ENCODE measurements around the gene PHACTR3.

Gene PHACTR3

DNA sequence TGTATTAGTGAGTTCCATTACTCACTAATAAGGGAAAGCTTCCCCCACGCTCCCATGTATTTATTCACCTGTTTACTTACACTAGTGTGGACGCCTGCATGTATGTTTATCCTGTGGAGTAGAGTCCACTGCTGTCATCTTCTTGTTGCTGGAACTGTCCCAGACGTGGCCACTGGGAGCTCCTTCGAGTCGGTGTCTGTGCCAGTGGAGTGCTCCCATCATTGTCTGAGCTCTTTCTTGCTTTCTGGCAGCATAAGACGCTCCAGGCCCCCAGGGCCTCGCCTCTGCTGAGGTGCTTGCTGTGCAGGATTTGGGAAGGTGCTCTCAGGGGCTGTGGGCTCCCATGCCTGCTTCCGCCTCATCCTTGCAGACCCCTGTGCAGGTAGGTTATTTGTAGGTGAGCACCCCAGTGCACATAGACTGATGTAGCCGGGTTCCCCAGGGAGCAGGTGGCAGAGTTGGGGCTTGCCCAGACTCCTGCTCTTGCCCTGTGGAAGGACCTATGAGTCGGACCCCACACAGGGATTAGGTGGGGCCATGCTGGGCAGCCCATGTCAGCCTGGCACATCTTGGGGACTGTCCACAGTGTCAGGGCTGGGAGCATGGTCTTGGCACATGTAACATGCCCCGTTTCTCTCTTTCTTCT, 16.6 kb downstream of the PHACTR3 start:
- no peak for DNase-seq (ENCODE audit: low read depth in 2 of 2)

DNA sequence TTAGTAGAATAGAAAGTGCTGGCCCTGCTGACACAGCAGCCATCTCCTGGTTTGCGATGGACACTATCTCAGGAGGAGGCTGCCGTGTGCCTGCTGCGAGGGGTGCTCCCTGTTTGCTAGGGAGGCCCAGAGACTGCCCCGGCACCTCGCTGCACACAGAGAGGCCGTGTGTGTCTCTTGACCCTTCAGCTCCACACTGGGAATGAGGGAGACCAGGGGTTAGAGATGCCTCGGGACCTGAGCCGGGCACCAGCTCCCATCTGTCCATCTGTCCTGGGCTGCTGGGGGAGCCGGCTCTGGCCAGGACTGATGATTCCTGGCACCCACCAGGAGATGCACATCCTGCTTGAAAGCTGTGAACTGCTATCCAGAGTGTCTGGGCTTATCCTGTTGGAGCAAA, 18.2 kb downstream of the PHACTR3 start:
- no peak for DNase-seq (ENCODE audit: low read depth in 2 of 2)

DNA sequence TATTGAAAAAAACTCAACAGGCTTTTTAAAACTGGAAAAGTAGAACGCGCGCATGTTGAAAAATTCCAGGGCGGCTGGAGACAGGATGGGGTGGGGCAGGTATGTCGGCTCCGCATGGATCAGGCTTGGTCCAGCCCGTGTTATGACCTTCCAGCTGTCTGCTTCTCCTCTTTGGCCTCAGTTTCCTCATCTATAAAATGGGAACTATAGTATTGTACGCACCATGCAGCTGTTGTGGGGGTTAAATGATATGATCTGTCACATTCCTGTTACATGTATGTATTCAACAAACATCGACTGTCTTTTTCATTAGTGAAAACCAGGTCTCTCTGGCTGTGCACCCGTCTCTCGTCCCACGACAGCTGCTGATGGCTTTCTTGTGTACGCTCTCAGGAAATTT, 18.8 kb downstream of the PHACTR3 start:
- DNase-seq (ENCODE audit: low read depth in 2 of 2) = no peak

DNA sequence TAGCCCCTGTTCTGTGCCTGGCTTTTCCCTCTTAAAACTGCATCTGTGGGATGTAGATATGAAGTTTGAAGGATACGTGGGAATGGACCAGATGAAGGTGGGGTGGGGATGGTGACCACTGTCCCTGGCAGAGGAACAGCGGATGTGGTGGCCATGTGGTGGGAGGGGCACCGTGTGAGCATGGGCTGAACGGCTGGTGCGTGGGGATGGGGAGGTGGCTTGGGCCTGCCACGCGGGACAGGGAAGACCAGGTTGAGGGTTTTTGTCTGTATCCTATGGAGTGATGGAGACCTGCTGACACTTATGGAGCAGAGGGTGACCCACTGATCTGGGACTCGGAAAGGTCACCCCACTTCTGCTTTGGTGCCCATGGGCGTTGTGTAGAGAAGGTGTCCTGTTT, 19.2 kb downstream of the PHACTR3 start:
- DNase-seq (ENCODE audit: low read depth in 2 of 2) = no peak

DNA sequence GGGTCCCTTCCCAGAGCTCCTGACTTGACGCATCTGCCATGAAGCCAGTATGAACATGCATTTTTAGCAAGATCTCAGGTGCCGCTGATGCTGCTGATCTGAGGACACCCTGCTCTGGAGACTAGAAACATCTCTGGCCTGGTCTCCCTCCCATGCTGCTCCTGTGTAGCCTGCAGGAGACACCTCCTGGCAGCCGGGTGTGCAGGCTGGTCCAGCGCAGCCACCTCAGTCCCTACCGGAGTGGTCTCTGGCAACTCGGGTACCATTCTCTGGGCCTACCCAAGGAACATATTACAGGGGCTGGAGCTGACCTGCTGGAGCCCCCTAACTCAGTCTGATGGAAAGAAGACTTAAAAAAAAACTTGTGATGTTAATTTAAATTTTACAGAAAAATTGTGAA, 20.1 kb downstream of the PHACTR3 start:
- no peak for DNase-seq (ENCODE audit: low read depth in 2 of 2)

DNA sequence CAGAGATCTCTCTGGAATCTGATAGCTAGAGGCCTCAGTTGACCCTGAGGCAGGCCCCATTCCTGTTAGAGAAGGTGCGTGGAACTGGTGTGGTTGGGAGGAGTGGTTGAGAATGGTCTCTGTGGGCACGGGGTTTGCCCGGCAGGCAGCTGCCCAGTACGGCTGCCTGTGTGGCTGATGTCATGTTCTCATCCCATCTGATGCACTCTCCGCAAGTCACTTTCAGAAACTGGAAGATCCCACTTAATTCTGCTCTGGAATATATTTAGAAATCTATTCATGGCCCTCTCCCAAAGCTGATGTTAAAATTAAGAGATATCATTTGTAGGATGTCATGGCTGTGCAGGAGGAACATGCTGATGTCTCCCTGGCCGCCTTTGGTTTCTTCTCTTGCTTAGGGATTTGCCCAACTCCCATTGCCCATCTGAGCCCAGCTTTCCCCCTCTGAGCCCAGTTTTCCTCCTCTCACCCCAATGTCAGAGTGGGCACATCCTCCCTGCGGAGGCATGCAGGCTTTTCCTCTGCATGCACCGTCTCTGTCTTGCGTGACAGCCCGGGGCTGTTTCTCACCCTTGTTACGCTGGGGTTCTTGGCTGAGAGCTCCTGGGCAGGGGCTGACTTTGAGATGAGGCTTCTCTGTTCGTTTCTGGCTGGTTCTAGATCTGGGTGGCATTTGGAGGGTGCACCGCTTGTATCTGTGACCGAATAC, 21.0 kb downstream of the PHACTR3 start:
- DNase-seq (ENCODE audit: low read depth in 2 of 2) = no peak

DNA sequence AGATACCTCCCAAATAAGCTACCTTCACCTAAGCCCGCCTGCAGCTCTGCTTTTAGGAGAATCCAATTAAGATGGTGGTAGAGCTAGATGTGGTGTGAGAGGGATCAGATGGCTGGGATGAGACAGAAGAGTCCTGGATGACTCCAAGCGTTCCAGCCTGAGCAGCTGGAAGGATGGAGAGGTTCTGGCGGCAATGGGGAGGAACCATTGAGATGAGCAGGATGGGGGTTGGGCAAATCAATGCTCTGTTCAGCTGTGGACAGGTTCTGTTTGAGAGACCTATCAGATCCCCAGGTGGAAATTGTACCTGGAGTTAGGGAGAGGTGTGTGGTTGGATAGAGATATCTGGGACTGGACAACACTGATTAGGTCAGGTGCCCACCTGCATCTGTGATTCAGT, 23.0 kb downstream of the PHACTR3 start:
- no peak for DNase-seq (ENCODE audit: low read depth in 2 of 2)

DNA sequence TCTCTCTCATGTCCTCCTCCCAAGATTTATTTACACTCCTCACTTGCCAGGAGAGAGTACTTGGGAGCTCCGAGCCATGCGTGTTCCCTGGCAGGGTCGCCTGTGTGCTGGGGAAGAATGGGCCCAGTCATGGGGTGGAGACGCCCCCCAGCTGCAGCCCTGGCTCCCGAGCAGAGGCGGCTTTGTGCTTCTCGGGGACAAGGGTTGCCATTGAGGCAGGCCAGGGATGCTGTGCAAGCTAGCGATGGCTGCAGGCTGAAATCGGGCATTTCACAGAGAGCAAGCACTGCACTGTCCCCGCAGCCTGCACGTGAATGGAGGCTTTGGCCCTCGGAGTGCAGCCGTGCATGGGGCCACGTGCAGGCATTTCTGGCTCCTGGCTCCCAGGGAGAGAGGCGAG, 23.8 kb downstream of the PHACTR3 start:
- DNase-seq (ENCODE audit: low read depth in 2 of 2) = no peak

DNA sequence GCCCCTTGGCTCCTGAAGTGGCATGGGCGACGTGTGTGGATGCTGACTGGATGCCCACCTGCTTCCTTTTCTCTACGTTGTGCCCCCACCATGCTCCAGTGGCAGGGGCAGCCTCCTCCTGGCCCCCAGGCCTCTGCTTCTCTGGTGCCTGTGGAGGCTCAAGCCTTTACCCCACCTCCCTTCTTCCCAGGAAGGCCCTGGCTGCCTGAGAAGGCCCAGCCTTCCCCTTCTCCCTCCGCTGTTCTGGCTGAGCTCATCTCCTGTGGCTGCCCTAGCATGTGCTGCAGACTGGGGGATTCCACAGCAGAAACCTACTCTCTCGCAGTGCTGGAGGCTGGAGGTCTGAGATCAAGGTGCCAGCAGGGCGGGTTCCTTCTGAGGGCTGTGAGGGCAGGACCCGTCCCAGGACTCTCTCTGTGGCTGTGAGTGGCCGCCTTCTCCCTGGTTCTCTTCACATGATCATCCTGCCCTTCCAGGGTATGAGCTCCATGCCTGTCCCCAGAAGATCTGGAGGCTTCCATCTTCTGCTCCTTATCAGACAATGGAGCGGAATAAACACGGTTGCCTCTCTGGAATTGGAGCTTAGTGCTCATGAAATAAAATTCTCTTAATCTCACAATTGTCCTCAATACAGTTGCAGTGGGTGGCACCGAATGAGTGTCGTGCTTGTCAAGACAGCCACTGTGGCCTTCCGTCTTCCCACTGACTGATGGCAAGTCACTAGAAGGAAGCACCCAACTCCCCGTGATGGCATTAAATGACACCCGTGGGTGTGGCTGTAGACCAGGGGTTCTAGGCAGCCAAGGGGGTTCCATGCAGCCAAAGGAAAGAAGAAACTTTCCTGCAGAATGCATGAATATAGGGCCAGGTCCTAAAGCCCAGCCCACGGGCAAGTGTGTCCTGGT, 25.1 kb downstream of the PHACTR3 start:
- DNase-seq (ENCODE audit: low read depth in 2 of 2) = no peak

DNA sequence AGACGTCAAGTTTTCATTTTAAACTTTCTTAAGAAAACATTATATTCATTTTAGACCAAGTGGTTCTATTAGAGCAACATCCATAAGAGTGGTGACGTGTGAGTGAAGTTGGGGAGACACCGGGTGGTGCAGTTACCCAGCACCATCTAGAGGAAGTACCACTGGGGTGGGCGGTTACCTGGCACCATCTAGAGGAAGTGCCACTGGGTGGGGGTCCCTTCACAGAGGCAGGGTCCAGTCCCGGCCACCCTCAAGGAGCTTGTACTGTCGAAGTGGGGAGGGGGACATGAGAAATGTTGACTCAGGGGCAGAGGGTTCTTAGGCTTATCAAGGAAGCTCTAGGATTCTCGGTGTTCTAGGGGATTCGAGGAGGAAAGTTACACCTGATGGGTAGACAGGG, 26.2 kb downstream of the PHACTR3 start:
- DNase-seq (ENCODE audit: low read depth in 2 of 2) = no peak

DNA sequence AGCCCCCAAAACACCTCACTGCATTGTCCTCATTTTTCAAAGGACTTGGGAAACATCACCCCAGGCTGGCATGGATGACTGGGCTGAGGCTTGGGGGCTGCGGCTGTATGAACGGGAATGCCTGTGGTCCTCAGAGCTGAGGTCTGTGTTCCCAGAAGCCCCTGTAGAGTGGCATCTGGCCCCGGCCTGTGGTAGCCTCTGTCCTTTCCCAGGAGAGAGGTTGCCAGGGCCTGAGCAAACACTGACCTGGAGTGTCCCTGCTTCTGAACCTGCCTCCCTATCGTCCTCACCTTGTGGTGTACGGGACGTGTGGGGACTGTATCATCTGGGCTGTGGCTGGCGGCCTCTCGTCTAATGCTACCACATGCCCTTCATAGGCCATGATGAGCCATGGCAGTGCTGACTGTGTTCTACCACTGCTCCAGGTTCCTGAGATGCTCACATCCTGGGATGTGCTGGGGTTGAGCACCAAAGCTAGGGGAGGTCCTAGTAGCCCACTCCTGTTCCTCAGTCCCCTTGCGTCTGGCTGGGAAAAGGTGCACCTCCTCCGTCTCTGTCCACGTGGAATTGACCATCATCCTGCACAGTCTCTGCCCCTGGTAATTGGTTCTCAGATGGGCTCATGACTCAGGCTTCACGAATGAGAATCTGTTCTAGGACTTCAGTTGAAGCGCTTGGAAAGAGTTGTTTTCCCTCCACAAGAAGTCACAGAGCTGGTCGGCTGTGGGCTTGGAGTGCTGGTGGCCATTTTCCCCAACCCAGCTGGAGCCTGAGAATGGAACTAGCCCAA, 27.6 kb downstream of the PHACTR3 start:
- DNase-seq (ENCODE audit: low read depth in 2 of 2) = no peak

DNA sequence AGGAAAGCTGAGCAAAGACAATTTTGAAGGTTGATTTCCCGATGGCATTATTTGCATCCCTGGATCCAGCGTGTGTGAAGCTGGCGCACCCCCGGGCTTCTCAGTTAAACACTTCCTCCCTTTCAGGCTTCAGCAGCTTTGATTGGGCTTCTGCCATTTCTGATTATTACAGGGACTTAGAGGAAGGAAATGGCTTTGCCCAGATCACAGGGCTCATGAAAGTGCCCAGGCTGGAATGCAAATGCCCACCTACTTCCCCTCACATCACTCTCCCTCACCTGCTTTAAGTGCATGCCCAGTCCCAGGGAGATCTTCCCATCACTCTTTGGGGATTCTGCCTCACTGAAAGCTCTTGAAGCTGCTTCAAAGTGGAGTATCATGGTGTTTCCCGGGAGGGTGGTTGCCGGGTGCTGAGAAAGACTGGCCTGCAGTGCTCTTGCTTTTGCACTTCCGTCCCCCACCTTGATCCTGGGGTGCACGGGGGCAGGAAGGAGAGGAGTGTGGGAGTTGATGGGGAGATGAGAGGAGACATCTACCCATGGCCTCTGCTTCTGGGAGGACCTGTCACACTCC, 28.3 kb downstream of the PHACTR3 start:
- DNase-seq (ENCODE audit: low read depth in 2 of 2) = no peak

DNA sequence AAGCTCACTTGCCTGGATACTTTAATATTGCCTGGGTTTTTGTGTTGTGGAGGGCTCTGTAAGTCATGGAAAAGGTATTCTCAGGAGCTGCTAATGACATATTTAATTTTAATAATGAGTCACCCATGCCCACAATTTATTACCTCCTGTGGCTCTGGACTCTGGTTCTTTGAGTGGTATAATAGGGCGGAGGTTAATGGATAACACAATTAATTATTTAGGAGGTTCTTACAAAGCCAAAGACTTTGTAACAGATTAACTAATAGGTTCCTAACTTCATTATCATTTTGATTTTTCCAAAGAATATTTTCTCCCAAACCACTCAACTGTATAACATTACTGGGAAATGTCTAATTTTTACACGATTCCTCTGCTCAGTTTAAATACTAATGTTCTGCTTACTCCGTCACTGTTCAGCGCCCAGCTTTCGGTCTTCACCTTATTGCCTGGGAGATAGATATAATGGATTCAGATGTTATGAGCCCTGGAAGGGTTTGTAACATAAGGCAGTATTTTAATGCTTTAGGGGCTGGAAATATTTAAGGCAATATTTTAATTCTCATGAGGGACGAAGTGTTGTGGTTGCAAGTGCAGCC, 29.4 kb downstream of the PHACTR3 start:
- DNase-seq (ENCODE audit: low read depth in 2 of 2) = no peak

DNA sequence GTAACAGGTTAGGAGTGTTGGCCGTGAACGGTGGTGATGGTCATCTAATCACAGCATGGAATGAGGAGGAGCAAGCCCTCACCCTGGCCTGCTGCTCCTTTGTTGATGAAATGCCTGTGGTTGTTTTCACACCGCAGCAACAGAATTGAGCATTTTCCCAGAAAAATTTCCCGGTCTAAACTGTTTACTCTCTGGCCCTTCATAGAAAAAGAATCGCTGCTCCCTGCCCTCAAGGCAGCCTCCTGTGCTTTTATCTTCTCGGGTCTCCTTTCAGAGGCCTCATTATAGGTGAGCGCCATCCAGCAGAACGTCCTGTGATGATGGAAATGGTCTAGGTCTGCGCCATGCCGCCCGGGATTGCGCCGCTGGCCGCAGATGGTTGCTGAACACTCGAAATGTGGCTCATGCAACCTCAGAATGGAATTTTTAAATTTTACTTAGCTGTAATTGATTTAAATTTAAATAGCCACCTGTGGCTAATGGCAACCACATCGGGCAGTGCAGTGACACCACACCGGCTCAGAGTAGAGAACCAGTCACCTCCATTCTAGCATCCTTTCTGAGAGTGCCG, 30.2 kb downstream of the PHACTR3 start:
- no peak for DNase-seq (ENCODE audit: low read depth in 2 of 2)

DNA sequence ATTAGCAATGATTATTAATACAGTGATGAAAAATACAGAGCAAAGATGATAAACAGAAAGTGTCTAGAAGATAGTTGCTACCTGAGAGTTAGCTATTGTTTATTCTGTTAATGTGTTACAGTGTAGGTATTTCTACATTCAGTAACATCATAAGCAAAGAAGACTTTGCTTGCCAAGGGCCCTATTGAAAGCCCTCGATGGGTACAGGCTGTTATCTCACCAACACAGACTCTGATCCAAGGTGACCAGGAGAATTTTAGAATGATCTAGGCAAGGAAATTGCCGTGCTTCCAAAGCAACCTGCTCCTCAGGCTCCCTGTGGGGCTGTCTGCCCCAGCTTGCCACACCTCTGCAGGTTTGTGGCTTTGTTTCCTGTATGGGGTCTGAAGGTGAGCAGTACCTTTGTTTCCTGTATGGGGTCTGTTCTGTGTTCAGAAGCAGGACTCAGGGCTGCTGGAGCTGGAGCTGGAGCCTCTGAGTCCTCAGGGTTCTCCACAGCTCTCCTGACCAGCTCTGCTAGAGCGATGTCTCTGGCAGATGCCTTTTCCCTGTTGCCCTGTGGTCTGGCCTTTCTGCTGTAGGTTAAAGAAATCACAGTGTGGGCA, 32.5 kb downstream of the PHACTR3 start:
- no peak for DNase-seq (ENCODE audit: low read depth in 2 of 2)

DNA sequence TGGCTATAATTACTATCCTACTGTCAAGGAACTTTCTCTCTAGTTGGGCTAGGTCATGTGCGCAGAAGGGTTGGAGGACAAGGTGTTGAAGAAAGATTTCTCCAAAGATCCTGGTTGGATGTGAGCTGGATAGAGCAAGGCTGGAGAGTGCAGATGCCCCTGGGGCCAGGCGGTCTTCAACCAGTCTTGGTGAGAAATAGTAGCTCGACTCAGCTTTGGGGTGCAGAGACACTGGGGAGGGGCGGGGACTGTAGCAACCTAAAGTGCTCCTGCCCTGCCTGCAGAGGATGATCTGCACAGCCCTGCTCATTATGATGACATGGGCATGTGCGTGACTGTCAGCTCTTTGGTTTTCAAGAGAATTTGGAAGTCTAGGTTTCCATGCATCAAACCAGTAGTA, 35.9 kb downstream of the PHACTR3 start:
- DNase-seq (ENCODE audit: low read depth in 2 of 2) = no peak

DNA sequence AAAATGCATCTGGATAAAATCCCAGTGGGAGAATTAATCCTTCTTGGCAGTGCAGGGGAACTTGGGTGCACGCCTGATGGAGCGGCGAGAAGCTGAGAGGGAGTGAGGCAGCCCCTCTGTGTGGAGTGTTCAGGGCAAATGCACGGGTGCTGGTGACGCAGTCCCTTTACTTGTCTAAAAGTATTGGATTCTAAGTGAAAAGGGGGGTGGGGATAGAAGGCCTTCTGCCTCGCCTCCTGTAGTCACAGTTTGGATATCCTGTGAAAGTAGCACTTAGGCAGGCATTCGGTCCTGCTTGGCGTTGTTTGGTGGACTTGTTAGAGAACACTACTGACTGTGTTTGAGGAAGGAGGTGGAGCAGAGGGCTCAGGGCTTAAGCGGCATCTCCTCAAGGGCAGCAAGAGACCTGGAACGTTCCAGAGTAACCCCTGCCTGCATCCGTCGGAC, 39.3 kb downstream of the PHACTR3 start:
- DNase-seq (ENCODE audit: low read depth in 2 of 2) = no peak

DNA sequence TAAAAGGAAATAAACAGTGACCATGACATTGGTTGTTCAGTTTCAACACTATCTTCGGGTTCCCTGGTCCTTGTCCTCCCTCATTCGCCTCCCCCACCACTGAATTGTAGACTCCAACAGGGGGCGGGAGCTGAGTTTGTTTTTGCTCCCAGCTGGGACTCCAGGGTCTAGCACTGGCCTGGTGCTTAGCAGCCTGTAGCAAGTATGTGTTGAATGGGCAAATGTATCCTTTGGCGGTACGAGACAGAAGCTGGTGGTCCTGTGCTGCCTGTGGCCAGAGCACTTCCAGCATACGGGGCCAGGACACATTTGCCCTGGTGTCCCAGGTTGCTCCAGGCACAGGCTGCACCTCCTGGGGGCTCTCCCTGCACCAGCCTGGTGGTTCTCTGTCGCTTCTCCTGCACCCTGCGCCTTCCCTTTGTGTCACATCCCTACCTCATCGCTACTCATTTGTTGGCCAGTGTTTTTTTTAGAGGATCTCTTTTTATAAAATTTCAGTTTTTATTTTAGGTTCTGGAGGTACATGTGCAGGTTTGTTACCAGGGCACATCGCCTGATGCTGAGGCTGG, 40.1 kb downstream of the PHACTR3 start:
- no peak for DNase-seq (ENCODE audit: low read depth in 2 of 2)

DNA sequence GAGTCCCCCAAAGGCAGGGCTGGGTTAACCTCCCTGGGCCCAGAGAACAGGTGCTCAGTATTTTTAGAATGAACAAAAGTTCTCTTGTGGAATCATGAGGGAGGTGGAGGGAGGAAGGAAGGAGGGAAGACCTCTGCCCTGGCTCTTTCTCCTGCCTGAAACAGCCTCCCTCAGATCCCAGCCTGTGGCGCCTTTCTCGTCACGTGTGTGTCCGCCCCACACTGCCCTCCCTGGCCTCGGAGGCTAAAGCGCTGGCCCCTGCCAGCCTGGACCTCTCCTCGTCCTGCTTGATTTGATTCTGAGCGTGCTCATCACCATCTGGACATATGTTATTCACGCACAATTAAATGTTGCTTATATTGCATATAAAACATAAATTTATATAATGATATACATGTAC, 40.9 kb downstream of the PHACTR3 start:
- DNase-seq (ENCODE audit: low read depth in 2 of 2) = no peak

DNA sequence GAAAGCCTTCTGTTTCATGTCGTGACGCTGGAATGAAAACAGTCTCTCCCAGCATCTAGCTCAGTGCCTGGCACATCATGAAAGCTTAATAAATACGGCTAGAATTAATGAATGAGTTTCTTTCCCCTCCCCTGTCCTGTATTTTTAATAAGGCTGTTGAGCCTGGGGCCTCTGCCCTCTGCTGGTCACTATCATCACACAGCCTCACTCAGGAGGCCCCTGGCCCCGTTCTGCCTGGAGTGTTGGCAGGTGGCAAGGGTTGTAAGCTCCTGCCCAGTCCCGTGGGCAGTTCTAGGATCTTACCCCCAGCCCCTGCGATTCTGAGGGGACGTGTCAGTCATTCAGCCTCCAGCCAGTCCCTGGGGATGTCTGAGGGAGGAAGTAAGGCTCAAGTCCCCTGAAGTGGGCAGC, 41.4 kb downstream of the PHACTR3 start:
- DNase-seq (ENCODE audit: low read depth in 2 of 2) = no peak

Measured in stimulated activated CD4-positive, alpha-beta T cell treated with anti-CD3 and anti-CD28 coated beads, Interleukin-4, amount 100 ng/mL, for 48 hours (primary cell).